HepG2 (cell line): Measurements from ENCODE around the gene WASHC2C.
"Not testable (repeated sequence)": the region's sequence is repeated elsewhere in the genome, so short reads cannot be mapped to it uniquely, and the experiment has no call there.

Experiments used
- HNF1B ChIP-seq: sonication (generic); formaldehyde crosslinking; IDR thresholded peaks from 2 replicates; pipeline ENCODE4 v1.5.1; 2020; ENCODE audit warnings: mild to moderate bottlenecking, moderate library complexity, missing genetic modification reagents
- KDM1A ChIP-seq: IDR thresholded peaks from 2 replicates; pipeline ENCODE4 v1.6.1; 2016; ENCODE audit warnings: missing compliant biosample characterization
- NFE2L1 ChIP-seq: sonication (generic); formaldehyde crosslinking; IDR thresholded peaks from 2 replicates; pipeline ENCODE4 v1.4.0; 2020; ENCODE audit warnings: missing genetic modification reagents, mild to moderate bottlenecking, borderline replicate concordance
- ZNF274 ChIP-seq: sonication (generic); formaldehyde crosslinking; IDR thresholded peaks from 2 replicates; pipeline ENCODE4 v1.5.1; 2020; ENCODE audit warnings: mild to moderate bottlenecking, missing genetic modification reagents

DNA sequence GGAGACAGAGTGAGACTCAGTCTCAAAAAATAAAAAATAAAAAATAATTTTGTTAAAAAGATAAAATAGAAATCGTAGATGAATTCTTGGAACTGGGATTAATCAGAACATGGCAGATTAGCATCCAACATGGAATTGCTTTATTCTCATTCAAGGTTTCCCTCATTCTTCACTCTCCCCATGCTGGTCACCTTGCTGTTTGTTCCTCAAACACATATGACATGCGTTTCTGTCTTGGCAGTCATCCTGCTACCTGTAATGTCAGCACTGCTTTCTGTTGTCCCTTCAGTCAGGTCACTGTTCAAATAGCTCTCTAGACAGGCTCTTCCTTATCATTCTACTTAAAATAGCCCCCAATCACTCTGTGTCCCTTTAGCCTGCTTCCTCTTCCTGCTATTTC is 95.9 kb downstream of the WASHC2C start:
- not testable (repeated sequence) for TF ChIP-seq NFE2L1; HNF1B; ZNF274 (CRISPR knock-in tag); KDM1A (CRISPR knock-in tag)
